NK-92 (cell line): Measurements from ENCODE around the gene SPOCD1.

Source experiments
- DNase-seq: peaks from one replicate; lab custom pipeline; 2025; ENCODE audit not compliant: unreplicated experiment; lab: John Stamatoyannopoulos, UW

The SPOCD1 gene

GRCh38 chr1:31788138-31788824, 27.5 kb downstream of the SPOCD1 start:
- DNase-seq: peak; percentile 16

GRCh38 chr1:31787786-31788137, 28.1 kb downstream of the SPOCD1 start:
- DNase-seq: no peak

GRCh38 chr1:31787261-31787660, 28.6 kb downstream of the SPOCD1 start:
- no peak for DNase-seq

GRCh38 chr1:31786366-31787060, 29.3 kb downstream of the SPOCD1 start:
- DNase-seq: no peak

GRCh38 chr1:31785947-31786290, 29.9 kb downstream of the SPOCD1 start:
- DNase-seq: no peak

GRCh38 chr1:31785020-31785946, 30.5 kb downstream of the SPOCD1 start:
- no peak for DNase-seq

GRCh38 chr1:31784356-31785019, 31.3 kb downstream of the SPOCD1 start:
- no peak for DNase-seq

GRCh38 chr1:31783846-31784245, 32.0 kb downstream of the SPOCD1 start:
- no peak for DNase-seq

- no peak for DNase-seq
Observed at GRCh38 chr1:31782421-31783410, 33.1 kb downstream of the SPOCD1 start.

- no peak for DNase-seq
Observed at GRCh38 chr1:31781756-31782371, 34.0 kb downstream of the SPOCD1 start.

- DNase-seq: no peak
Observed at GRCh38 chr1:31781138-31781755, 34.6 kb downstream of the SPOCD1 start.

- no peak for DNase-seq
Observed at GRCh38 chr1:31780632-31781031, 35.2 kb downstream of the SPOCD1 start.

- DNase-seq: no peak
Observed at GRCh38 chr1:31779687-31780086, 36.1 kb downstream of the SPOCD1 start.

- no peak for DNase-seq
Observed at GRCh38 chr1:31778763-31779488, 36.9 kb downstream of the SPOCD1 start.

- no peak for DNase-seq
Observed at GRCh38 chr1:31776516-31776915, 39.3 kb downstream of the SPOCD1 start.

GRCh38 chr1:31776032-31776431, 39.8 kb downstream of the SPOCD1 start:
- no peak for DNase-seq

- no peak for DNase-seq
Observed at GRCh38 chr1:31775210-31775999, 40.4 kb downstream of the SPOCD1 start.

GRCh38 chr1:31774495-31774894, 41.3 kb downstream of the SPOCD1 start:
- DNase-seq: no peak
